Brain microvascular endothelial cell (primary cell): Measurements from ENCODE around the gene HYDIN.
"Not testable (repeated sequence)": the region's sequence is repeated elsewhere in the genome, so short reads cannot be mapped to it uniquely, and the experiment has no call there.

Source experiments
- DNase-seq: peaks from one replicate; pipeline ENCODE4 v3.0.0-alpha.2; 2020
- H3K27ac ChIP-seq: fragments of 250-450 bp; sonication (Bioruptor Pico); 2 replicates; pipeline ENCODE4 v1.5.1; 2020; ENCODE audit warnings: mild to moderate bottlenecking, moderate library complexity
- H3K27me3 ChIP-seq: fragments of 250-450 bp; sonication (Bioruptor Pico); replicated peaks from 2 replicates; pipeline ENCODE4 v1.5.1; 2020; ENCODE audit warnings: mild to moderate bottlenecking
- H3K36me3 ChIP-seq: fragments of 250-450 bp; sonication (Bioruptor Pico); replicated peaks from 2 replicates; pipeline ENCODE4 v1.5.1; 2020; ENCODE audit warnings: mild to moderate bottlenecking
- H3K4me3 ChIP-seq: 2 replicates; pipeline ENCODE4 v1.5.1; 2011; ENCODE audit warnings: low read depth, mild to moderate bottlenecking, control low read depth, low read length, moderate library complexity
- in situ Hi-C: cut with HindIII; loops from 2 replicates; pipeline ENCODE4 v1.10.0; 2017; ENCODE audit warnings: low sequenced_read_pairs, low pct_ligation_motif_present

The HYDIN gene

DNA sequence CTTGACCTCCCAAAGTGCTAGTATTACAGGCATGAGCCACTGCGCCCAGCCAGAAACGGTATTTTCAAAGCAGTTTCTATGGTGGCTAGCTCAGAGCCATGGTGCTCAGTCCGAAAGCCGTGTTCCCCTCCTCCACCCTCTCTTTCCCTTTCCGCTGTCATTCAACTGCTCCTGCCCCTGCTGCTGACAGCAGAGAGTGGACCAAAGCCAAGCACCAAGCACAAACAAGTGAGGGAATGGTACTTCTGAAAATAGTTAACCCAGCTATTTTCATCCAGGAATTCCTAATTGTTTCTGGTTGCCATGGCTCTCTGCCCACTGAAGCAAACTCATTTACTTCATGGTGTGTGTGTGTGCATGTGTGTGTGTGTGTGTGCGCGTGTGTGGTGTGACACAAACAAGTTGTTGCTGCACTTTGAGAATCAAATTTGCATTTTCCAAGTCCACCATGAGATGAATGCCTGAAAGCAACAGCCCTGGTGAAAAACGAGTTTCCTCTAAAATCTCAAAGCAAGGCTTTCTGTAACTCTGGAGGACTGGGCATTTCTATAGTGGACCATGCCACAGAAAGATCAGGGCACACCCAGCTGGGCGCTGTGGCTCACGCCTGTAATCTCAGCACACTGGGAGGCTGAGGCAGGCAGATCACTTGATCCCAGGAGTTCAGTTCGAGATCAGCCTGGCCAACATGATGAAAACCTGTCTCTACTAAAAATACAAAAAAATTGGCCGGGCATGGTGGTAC lies 293.6 kb downstream of the HYDIN start:
- H3K27me3 ChIP-seq, H3K27ac ChIP-seq, H3K4me3 ChIP-seq, in situ Hi-C loops, DNase-seq, H3K36me3 ChIP-seq: not testable (repeated sequence)

DNA sequence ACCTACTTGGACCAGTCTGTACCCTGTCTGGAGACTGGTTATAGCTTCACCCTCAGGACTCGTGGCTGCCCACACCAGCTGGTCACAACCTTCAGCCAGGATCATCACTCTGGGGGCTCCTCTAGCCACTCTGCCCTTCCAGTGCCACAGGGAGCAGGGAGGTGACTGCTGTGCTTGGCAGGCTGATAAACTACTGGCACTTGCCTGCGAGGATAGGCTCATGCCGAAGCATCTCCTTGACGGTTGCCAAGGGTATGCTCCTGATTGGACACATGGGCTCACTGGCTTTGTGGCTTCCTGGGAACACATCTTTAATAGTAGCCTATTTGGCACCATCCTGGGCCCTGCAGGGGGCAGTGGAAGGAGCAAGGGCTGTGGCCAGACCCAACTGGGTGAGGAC lies 295.2 kb downstream of the HYDIN start:
- H3K27ac ChIP-seq, H3K36me3 ChIP-seq, in situ Hi-C loops, H3K4me3 ChIP-seq, DNase-seq, H3K27me3 ChIP-seq: not testable (repeated sequence)

DNA sequence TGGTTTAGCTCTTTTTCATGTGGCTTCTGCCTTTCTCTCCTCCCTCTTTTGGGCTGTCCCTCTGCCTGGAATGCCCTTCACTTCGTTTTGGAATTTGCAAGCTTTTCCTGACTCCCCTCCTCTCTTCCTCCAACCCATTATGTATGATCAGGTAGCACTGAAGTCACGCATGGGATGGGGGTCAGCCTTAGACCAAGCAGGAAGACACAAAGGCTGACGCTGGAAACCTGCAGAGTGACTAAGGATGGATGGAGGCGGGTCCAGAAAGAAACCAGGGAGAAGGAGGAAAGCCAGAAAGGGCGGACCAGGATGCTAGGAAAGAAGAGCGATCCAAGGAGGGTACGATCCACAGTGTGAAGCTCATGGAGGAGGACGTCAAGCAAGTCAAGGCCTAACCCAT lies 296.8 kb downstream of the HYDIN start:
- DNase-seq, H3K27ac ChIP-seq, H3K4me3 ChIP-seq, in situ Hi-C loops, H3K36me3 ChIP-seq, H3K27me3 ChIP-seq: not testable (repeated sequence)

DNA sequence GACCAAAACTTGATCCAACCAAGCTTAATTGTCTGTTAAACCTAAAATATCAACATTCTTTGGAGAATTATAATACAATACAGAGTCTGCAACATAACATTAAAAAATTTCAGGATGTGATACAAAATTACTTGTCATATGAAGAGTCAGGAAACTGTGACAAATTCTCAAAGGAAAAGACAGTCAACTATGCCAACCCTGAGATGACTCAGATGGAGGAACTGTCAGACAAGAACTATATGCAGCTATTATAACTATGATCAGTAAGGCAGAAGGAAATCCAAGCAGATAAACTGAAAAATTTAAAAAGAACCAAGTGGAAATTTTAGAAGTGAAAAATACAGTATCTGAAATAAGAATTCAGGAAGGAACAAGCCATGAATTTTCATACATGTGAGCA lies 299.8 kb downstream of the HYDIN start:
- H3K27ac ChIP-seq, H3K27me3 ChIP-seq, H3K4me3 ChIP-seq, H3K36me3 ChIP-seq, in situ Hi-C loops, DNase-seq: not testable (repeated sequence)

DNA sequence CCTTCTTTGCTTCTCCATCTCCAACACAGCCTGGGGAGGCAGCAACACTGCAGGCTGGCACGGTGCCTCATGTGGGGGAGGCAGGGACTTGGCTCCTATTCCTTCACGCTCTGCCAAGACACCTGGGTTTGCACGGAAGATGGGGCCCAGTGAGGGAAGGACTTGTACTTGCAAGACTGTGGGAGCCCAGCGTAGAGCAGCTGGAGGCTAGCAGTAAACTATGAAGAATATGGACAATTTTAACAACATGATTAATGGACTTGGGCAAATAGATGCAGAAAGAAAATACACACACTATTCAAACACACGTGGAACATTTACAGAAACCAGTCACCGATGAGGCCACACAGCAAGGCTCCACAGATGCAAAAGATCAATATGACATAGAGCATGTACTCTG lies 308.4 kb downstream of the HYDIN start:
- DNase-seq, in situ Hi-C loops: not testable (repeated sequence)

DNA sequence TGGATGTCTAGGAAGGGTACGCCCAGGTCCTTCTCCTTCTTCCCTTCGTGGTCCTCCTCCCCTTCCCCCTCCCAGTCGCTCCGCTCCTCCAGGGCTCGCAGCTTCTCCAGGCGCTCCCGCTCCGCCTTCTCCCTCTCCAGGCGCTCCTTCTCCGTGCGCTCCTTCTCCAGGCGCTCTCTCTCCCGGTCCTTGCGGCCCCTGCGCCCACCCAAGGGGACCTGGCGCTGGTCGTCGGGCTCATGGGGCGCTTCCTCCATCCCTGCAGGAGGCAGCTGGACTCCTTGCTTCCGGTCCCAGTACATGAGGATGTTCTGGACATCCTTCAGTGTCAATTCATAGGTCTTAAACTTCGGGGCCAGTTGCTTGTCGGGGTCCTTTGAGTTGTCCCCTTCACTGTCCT lies 309.9 kb downstream of the HYDIN start:
- in situ Hi-C loops, H3K4me3 ChIP-seq, DNase-seq, H3K36me3 ChIP-seq, H3K27me3 ChIP-seq, H3K27ac ChIP-seq: not testable (repeated sequence)

More for the DNA sequence above, 308.4 kb downstream of the HYDIN start:
- not testable (repeated sequence) for H3K36me3 ChIP-seq, H3K27ac ChIP-seq, H3K27me3 ChIP-seq, H3K4me3 ChIP-seq

DNA sequence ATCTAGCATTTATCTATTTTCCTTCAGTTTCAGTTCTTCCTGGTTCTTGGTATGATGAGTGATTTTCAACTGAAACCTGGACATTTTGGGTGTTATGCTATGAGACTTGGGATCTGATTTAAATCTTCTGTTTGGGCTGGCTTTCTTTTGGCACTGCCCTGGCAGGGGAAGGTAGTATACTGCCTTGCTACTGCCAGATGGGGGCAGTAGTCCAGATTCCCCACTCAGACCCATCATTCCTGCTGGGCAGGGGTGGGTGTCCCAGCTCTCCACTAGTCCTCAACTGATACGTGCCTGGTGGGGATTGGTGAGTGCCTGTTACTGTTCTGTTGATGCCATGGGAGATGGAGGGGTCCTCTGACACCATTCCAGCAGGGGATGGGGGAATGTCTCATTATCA lies 342.3 kb downstream of the HYDIN start:
- in situ Hi-C loops, DNase-seq, H3K27ac ChIP-seq, H3K27me3 ChIP-seq, H3K4me3 ChIP-seq, H3K36me3 ChIP-seq: not testable (repeated sequence)

DNA sequence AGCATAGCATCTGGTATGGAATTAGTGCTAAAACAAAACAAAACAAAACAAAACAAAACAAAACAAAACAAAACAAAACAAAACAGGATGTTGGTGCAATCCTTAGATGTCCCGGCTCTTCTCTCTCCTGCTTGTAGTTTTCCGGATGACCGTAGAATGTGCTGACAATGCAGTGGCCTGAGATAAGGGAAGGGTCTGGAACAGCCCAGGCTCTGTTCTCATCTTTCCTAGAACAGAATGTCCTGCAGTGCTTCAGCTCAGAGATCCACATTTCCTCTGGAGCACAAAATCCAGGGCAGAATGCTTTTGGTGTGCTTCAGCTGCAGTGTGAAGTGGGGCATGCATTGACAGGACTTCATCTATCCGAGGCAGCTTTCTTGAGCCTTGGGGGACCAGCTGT lies 345.9 kb downstream of the HYDIN start:
- H3K27ac ChIP-seq, H3K27me3 ChIP-seq, in situ Hi-C loops, DNase-seq, H3K36me3 ChIP-seq, H3K4me3 ChIP-seq: not testable (repeated sequence)

DNA sequence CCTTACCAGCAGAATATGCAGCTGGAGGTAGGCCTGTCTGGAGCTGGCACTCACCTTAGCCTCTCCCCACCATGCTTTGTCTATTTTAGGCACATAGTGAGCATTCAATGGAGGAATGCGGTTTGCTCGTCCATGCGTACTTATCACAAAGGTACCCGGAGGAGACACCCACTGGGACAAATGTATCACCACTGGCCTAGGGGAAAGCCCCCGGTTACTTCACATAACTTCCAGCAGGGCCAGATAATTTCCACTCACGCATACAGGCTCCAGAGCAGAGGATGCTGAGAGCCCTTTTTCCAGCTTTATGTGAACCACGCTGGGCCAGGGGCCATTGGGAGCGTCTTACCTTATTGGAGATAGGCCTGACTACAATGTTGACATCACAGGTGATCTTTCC lies 348.2 kb downstream of the HYDIN start:
- DNase-seq, H3K27me3 ChIP-seq, H3K4me3 ChIP-seq, H3K27ac ChIP-seq, H3K36me3 ChIP-seq, in situ Hi-C loops: not testable (repeated sequence)

DNA sequence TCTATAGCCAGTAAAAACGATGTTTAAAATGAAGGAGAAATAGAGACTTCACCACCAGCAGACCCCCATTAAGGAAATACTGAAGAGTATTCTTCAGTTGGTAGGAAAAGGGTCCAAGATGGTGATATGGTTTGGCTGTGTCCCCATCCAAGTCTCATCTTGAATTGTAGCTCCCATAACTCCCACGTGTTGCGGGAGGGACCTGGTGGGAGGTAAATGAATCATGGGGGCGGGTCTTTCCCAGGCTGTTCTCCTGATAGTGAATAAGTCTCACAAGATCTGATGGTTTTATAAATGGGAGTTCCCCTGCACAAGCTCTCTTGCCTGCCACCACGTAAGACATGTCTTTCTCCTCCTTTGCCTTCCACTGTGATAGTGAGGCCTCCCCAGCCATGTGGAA lies 352.6 kb downstream of the HYDIN start:
- H3K27ac ChIP-seq, H3K36me3 ChIP-seq, in situ Hi-C loops, H3K4me3 ChIP-seq, H3K27me3 ChIP-seq: not testable (repeated sequence)
- DNase-seq = peak; percentile 3

DNA sequence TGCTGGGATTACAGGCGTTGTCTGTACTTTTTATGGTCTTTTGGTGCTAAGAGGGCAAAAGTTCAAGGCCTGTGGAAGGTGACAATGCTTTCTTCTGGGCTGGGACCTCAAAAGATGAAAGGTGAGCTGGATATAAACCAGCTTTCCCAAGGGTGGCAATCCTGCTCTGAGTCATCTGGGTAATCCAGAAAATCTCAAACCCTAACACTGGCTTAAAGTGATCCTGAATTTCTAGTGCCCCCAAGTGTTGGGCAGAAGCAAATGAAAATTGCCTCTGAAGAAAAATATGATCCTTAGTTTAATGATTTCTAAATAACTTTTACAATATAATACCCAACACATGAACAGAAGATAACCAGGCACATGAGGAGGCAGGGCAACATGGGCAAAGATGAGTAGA lies 354.1 kb downstream of the HYDIN start:
- DNase-seq, in situ Hi-C loops, H3K36me3 ChIP-seq, H3K27me3 ChIP-seq, H3K27ac ChIP-seq, H3K4me3 ChIP-seq: not testable (repeated sequence)

DNA sequence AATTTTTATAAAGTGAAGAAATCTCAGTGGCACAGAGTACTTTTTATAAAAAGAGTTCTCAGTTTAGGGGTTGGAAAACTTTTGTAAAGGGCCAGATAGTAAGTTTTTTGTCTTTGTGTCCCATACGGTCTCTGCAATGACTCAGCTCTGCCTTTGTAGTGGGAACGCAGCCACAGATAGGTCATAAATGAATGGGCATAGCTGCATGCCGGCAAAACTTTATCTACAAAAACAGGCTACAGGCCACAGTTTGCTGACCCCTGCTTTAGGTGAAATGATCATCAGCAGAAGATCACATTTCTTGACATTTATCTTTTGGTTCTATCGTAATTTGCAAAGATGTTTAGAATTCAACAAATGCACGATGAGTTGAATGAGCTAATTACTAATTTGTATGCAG lies 365.8 kb downstream of the HYDIN start:
- H3K4me3 ChIP-seq, H3K36me3 ChIP-seq, H3K27me3 ChIP-seq, DNase-seq, in situ Hi-C loops, H3K27ac ChIP-seq: not testable (repeated sequence)

DNA sequence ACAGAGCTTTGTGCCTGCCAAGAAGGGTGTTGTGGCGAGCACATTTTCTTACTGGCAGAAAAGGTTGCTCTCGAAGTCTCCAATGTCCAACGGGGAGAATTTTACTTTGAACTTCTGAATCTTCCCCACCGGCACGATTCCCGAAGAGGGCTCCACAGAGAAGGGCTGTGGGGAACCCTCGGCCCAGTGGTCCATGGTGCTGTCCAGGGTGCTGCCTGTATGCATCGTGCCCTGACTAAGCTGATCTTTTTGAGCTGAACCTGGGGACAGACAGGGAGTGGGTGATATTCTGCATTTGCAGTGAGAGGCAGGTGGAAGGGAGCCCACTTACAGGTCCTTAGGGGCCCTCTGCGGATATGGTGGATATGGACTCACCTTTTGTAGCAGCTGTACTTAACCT lies 368.5 kb downstream of the HYDIN start:
- H3K27ac ChIP-seq, DNase-seq, H3K4me3 ChIP-seq, in situ Hi-C loops, H3K27me3 ChIP-seq, H3K36me3 ChIP-seq: not testable (repeated sequence)

DNA sequence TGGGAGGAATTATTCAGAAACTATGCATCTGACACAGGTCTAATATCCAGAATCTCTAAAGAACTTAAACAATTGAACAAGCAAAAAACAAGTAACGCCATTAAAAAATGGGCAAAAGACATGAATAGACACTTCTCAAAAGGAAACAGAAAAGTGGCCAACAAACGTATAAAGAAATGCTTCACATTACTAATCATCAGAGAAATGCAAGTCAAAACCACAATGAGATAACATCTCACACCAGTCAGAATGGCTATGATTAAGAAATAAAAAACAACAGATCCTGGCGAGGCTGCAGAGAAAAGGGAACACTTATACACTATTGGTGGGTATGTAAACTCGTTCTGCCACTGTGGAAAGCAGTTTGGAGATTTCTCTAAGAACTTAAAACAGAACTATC lies 379.2 kb downstream of the HYDIN start:
- in situ Hi-C loops = not testable (repeated sequence)

DNA sequence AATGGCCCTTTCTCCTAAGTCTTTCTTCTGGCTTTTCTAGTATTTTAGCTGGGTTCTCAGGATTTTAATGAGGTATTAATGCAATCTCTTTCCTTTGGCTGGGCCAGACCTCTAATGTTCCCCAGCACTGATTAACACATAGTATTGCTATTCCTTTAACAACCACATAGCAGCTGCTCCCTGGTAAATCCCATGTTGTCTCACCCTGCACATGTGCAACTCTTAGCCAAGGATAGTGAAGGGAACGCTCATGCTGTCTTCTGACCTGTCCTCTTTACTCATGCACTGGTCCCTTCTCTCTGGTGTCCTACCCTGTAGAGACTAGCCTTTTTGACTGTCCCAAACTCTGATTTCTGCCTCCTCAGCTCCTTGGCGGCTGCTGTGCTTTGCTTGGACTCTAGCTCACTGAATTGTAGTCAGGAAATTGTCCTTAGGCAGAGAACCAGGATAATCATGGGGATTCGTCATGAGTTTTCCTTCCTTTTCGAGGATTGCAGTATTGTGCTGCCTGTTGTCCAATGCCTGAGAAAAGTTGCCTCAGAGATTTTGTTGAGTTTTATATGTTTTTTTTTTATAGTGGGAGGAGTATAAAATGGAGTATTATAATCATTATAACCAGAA lies 406.9 kb downstream of the HYDIN start:
- in situ Hi-C loops, DNase-seq, H3K27ac ChIP-seq, H3K4me3 ChIP-seq, H3K27me3 ChIP-seq, H3K36me3 ChIP-seq: not testable (repeated sequence)

More for the DNA sequence above, 379.2 kb downstream of the HYDIN start:
- H3K27ac ChIP-seq, H3K36me3 ChIP-seq, H3K4me3 ChIP-seq, H3K27me3 ChIP-seq: not testable (repeated sequence)
- DNase-seq = peak; percentile 1
